ENCODE data around the gene MTMR12.

Gene MTMR12

DNA sequence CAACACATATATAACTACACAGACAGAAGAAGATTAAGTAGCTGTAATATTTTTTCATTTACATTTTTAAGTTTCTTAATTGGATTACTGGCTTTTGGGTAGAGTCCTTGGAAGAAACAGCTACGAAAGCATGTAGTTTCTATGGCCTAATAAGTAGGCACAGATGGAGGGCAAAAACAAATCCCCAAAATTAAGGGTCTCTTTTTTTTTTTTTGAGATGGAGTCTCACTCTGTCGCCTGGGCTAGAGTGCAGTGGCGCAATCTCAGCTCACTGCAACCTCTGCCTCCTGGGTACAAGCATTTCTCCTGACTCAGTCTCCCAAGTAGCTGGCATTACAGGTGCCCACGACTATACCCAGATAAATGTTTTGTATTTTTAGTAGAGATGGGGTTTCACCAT, 27.1 kb upstream of the MTMR12 start:
- no peak for TF ChIP-seq GLIS3 (CRISPR knock-in tag; IDR thresholded peaks at IDR 0.05)
- TF ChIP-seq, protein P1, sequence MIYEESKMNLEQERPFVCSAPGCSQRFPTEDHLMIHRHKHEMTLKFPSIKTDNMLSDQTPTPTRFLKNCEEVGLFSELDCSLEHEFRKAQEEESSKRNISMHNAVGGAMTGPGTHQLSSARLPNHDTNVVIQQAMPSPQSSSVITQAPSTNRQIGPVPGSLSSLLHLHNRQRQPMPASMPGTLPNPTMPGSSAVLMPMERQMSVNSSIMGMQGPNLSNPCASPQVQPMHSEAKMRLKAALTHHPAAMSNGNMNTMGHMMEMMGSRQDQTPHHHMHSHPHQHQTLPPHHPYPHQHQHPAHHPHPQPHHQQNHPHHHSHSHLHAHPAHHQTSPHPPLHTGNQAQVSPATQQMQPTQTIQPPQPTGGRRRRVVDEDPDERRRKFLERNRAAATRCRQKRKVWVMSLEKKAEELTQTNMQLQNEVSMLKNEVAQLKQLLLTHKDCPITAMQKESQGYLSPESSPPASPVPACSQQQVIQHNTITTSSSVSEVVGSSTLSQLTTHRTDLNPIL (CRISPR knock-in tag; IDR thresholded peaks at IDR 0.05; ENCODE audit: low read depth) = no peak
- TF ChIP-seq RARB (CRISPR knock-in tag; IDR thresholded peaks at IDR 0.05) = no peak
- TF ChIP-seq, protein P2, sequence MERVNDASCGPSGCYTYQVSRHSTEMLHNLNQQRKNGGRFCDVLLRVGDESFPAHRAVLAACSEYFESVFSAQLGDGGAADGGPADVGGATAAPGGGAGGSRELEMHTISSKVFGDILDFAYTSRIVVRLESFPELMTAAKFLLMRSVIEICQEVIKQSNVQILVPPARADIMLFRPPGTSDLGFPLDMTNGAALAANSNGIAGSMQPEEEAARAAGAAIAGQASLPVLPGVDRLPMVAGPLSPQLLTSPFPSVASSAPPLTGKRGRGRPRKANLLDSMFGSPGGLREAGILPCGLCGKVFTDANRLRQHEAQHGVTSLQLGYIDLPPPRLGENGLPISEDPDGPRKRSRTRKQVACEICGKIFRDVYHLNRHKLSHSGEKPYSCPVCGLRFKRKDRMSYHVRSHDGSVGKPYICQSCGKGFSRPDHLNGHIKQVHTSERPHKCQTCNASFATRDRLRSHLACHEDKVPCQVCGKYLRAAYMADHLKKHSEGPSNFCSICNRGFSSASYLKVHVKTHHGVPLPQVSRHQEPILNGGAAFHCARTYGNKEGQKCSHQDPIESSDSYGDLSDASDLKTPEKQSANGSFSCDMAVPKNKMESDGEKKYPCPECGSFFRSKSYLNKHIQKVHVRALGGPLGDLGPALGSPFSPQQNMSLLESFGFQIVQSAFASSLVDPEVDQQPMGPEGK (CRISPR knock-in tag; IDR thresholded peaks at IDR 0.05; ENCODE audit: borderline replicate concordance) = no peak
- no peak for ATAC-seq

DNA sequence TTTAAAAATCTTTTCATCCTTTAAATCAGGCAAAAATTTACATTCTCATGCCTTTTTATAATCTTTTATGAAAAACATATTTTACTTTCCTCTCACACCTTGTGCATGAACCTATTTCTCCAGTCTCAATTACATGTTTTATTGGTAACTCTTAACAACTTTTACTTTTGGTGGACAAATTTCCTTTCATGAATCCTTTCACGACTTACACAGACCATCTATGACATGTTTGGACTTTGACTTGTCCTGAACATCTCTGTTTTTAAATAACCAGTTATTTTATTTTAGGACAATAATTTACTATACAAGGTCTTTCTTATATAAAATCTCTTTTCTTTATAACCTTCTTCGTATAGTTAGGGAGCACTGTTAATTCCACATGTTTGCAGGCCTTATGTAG, 26.5 kb upstream of the MTMR12 start:
- no peak for ATAC-seq
- TF ChIP-seq RARB (CRISPR knock-in tag; IDR thresholded peaks at IDR 0.05) = no peak

DNA sequence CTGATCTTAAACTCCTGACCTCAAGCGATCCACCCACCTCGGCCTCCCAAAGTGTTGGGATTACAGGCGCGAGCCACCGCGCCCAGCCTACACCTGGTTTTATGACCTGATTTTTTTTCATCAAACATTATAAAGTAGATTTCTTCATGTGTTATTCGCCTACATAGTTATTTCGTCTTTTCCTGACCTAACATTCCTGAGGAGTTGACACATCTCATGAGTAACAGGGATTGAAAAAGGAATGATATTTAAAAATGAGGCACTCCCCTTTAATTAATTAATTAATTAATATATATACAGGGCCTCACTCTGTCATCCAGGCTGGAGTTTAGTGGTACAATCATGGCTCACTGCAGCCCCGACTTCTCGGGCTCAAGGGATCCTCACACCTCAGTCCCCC, 20.2 kb upstream of the MTMR12 start:
- no peak for ATAC-seq
- TF ChIP-seq SNAI2 (CRISPR knock-in tag; IDR thresholded peaks at IDR 0.05) = no peak
- TF ChIP-seq ESRRG (CRISPR knock-in tag; IDR thresholded peaks at IDR 0.05) = no peak
- TF ChIP-seq OSR1 (CRISPR knock-in tag; IDR thresholded peaks at IDR 0.05) = no peak
- TF ChIP-seq, protein P2 (CRISPR knock-in tag; IDR thresholded peaks at IDR 0.05; ENCODE audit: borderline replicate concordance) = no peak
- TF ChIP-seq, protein P3, sequence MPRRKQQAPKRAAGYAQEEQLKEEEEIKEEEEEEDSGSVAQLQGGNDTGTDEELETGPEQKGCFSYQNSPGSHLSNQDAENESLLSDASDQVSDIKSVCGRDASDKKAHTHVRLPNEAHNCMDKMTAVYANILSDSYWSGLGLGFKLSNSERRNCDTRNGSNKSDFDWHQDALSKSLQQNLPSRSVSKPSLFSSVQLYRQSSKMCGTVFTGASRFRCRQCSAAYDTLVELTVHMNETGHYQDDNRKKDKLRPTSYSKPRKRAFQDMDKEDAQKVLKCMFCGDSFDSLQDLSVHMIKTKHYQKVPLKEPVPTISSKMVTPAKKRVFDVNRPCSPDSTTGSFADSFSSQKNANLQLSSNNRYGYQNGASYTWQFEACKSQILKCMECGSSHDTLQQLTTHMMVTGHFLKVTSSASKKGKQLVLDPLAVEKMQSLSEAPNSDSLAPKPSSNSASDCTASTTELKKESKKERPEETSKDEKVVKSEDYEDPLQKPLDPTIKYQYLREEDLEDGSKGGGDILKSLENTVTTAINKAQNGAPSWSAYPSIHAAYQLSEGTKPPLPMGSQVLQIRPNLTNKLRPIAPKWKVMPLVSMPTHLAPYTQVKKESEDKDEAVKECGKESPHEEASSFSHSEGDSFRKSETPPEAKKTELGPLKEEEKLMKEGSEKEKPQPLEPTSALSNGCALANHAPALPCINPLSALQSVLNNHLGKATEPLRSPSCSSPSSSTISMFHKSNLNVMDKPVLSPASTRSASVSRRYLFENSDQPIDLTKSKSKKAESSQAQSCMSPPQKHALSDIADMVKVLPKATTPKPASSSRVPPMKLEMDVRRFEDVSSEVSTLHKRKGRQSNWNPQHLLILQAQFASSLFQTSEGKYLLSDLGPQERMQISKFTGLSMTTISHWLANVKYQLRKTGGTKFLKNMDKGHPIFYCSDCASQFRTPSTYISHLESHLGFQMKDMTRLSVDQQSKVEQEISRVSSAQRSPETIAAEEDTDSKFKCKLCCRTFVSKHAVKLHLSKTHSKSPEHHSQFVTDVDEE (CRISPR knock-in tag; IDR thresholded peaks at IDR 0.05) = no peak
- no peak for TF ChIP-seq ZFP3 (CRISPR knock-in tag; IDR thresholded peaks at IDR 0.05)
- TF ChIP-seq ARNTL (CRISPR knock-in tag; IDR thresholded peaks at IDR 0.05; ENCODE audit: borderline replicate concordance, low read depth) = no peak

DNA sequence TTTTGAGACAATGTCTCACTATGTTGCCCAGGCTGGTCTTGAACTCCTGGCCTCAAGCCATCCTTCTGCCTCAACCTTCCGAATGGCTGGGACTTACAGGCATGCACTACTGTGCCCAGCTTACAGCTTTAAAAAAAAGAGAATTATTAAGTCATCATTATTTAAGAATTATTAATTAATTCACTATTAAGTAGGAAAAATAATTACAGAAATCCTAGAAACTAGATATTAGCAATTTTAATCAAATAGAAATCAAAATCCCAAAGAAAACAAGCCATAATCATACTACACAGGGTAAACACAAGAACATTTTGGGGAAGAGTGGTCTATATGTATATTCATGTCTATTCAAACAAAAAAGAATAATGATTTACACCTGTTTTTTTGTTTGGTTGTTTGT, 19.6 kb upstream of the MTMR12 start:
- TF ChIP-seq, protein P1 (CRISPR knock-in tag; IDR thresholded peaks at IDR 0.05; ENCODE audit: low read depth) = no peak
- no peak for TF ChIP-seq GLIS3 (CRISPR knock-in tag; IDR thresholded peaks at IDR 0.05)
- TF ChIP-seq ARNTL (CRISPR knock-in tag; IDR thresholded peaks at IDR 0.05; ENCODE audit: borderline replicate concordance, low read depth) = no peak
- no peak for TF ChIP-seq ESRRG (CRISPR knock-in tag; IDR thresholded peaks at IDR 0.05)
- no peak for TF ChIP-seq TOX (CRISPR knock-in tag; IDR thresholded peaks at IDR 0.05; ENCODE audit: borderline replicate concordance)
- no peak for TF ChIP-seq ZC3H10 (CRISPR knock-in tag; IDR thresholded peaks at IDR 0.05)
- TF ChIP-seq SNAI2 (CRISPR knock-in tag; IDR thresholded peaks at IDR 0.05) = no peak
- no peak for TF ChIP-seq PPARA (CRISPR knock-in tag; IDR thresholded peaks at IDR 0.05; ENCODE audit: borderline replicate concordance)
- no peak for TF ChIP-seq BACH2 (CRISPR knock-in tag; IDR thresholded peaks at IDR 0.05; ENCODE audit: borderline replicate concordance)
- TF ChIP-seq, protein P4, sequence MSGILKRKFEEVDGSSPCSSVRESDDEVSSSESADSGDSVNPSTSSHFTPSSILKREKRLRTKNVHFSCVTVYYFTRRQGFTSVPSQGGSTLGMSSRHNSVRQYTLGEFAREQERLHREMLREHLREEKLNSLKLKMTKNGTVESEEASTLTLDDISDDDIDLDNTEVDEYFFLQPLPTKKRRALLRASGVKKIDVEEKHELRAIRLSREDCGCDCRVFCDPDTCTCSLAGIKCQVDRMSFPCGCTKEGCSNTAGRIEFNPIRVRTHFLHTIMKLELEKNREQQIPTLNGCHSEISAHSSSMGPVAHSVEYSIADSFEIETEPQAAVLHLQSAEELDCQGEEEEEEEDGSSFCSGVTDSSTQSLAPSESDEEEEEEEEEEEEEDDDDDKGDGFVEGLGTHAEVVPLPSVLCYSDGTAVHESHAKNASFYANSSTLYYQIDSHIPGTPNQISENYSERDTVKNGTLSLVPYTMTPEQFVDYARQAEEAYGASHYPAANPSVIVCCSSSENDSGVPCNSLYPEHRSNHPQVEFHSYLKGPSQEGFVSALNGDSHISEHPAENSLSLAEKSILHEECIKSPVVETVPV (CRISPR knock-in tag; IDR thresholded peaks at IDR 0.05) = no peak
- TF ChIP-seq, protein P5, sequence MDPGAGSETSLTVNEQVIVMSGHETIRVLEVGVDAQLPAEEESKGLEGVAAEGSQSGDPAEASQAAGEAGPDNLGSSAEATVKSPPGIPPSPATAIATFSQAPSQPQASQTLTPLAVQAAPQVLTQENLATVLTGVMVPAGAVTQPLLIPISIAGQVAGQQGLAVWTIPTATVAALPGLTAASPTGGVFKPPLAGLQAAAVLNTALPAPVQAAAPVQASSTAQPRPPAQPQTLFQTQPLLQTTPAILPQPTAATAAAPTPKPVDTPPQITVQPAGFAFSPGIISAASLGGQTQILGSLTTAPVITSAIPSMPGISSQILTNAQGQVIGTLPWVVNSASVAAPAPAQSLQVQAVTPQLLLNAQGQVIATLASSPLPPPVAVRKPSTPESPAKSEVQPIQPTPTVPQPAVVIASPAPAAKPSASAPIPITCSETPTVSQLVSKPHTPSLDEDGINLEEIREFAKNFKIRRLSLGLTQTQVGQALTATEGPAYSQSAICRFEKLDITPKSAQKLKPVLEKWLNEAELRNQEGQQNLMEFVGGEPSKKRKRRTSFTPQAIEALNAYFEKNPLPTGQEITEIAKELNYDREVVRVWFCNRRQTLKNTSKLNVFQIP (CRISPR knock-in tag; IDR thresholded peaks at IDR 0.05; ENCODE audit: borderline replicate concordance, low read depth) = no peak
- no peak for TF ChIP-seq ZNF70 (CRISPR knock-in tag; IDR thresholded peaks at IDR 0.05)
- no peak for TF ChIP-seq ZFP30 (CRISPR knock-in tag; IDR thresholded peaks at IDR 0.05)
- no peak for TF ChIP-seq ZNF565 (CRISPR knock-in tag; conservative IDR thresholded peaks at IDR 0.05; ENCODE audit: low read depth)
- TF ChIP-seq, protein P3 (CRISPR knock-in tag; IDR thresholded peaks at IDR 0.05) = no peak
- no peak for TF ChIP-seq CSDC2 (CRISPR knock-in tag; IDR thresholded peaks at IDR 0.05)
- no peak for ATAC-seq

All from SK-N-SH treated with all-trans-retinoic acid at 6 μM for 48 hours (cell line).